Astrocyte of the cerebellum (primary cell): ENCODE results near the gene LRRC49.
"Not testable (repeated sequence)": the region's sequence is repeated elsewhere in the genome, so short reads cannot be mapped to it uniquely, and the experiment has no call there.

ENCODE experiments used
- DNase-seq: peaks from one replicate; pipeline ENCODE4 v3.0.0-alpha.2; 2011; ENCODE audit warnings: low read depth
- H3K4me3 ChIP-seq: 2 replicates; pipeline ENCODE4 v1.5.1; 2011; ENCODE audit warnings: mild to moderate bottlenecking, low read depth, low read length, moderate library complexity
- CTCF ChIP-seq: IDR thresholded peaks from 2 replicates; pipeline ENCODE4 v1.5.1; 2012; ENCODE audit warnings: low read length, low read depth, moderate library complexity, mild to moderate bottlenecking; ENCODE audit errors: missing control alignments
- in situ Hi-C: cut with HindIII; loops from 2 replicates; pipeline ENCODE4 v1.10.0; 2017; ENCODE audit warnings: low sequenced_read_pairs

The LRRC49 gene

GRCh38 chr15:70920981-70921696 is 28.5 kb downstream of the LRRC49 start:
- H3K4me3 ChIP-seq = no peak overlapping the region
- TF ChIP-seq CTCF = no peak
- no peak for DNase-seq
- in situ Hi-C loops = no loop called here

- TF ChIP-seq CTCF = no peak
- in situ Hi-C loops = no loop called here
- H3K4me3 ChIP-seq = no peak overlapping the region
- no peak for DNase-seq
Measured at GRCh38 chr15:70922119-70922518, 29.5 kb downstream of the LRRC49 start.

- H3K4me3 ChIP-seq = no peak overlapping the region
- no peak for DNase-seq
- in situ Hi-C loops = no loop called here
Measured at GRCh38 chr15:70923311-70924080, 30.9 kb downstream of the LRRC49 start.

GRCh38 chr15:70926914-70927313 is 34.3 kb downstream of the LRRC49 start:
- DNase-seq, in situ Hi-C loops, H3K4me3 ChIP-seq: not testable (repeated sequence)

More at GRCh38 chr15:70923311-70924080, 30.9 kb downstream of the LRRC49 start:
- no peak for TF ChIP-seq CTCF

GRCh38 chr15:70931821-70932220 is 39.2 kb downstream of the LRRC49 start:
- no peak overlapping the region for H3K4me3 ChIP-seq
- in situ Hi-C loops = no loop called here
- DNase-seq = no peak
- TF ChIP-seq CTCF = no peak

GRCh38 chr15:70932397-70932796 is 39.8 kb downstream of the LRRC49 start:
- DNase-seq = no peak
- H3K4me3 ChIP-seq = no peak overlapping the region
- in situ Hi-C loops = no loop called here
- no peak for TF ChIP-seq CTCF

- no peak for DNase-seq
- no peak for TF ChIP-seq CTCF
Measured at GRCh38 chr15:70933411-70933810, 40.8 kb downstream of the LRRC49 start.

More at GRCh38 chr15:70933411-70933810, 40.8 kb downstream of the LRRC49 start:
- H3K4me3 ChIP-seq = no peak overlapping the region
- in situ Hi-C loops = no loop called here
